AG10803 (cell line): ENCODE measurements around the gene MCTP1.
"Not testable (repeated sequence)": the region's sequence is repeated elsewhere in the genome, so short reads cannot be mapped to it uniquely, and the experiment has no call there.

ENCODE experiments used
- DNase-seq: peaks from one replicate; pipeline ENCODE4 v3.0.0; 2010; ENCODE audit warnings: low read depth
- H3K4me3 ChIP-seq: 2 replicates; pipeline ENCODE4 v1.5.1; 2011; ENCODE audit warnings: mild to moderate bottlenecking, low read length, control low read depth
- CTCF ChIP-seq: conservative IDR thresholded peaks from 2 replicates; pipeline ENCODE4 v1.5.1; 2011; ENCODE audit warnings: mild to moderate bottlenecking, low read length, control low read depth, inconsistent platforms

The MCTP1 gene

GRCh38 chr5:95018946-95019345 lies 265.9 kb downstream of the MCTP1 start:
- no peak overlapping the region for H3K4me3 ChIP-seq
- DNase-seq, result no peak
- no peak for TF ChIP-seq CTCF

GRCh38 chr5:95018511-95018910 lies 266.4 kb downstream of the MCTP1 start:
- TF ChIP-seq CTCF, result no peak
- H3K4me3 ChIP-seq, result no peak overlapping the region
- DNase-seq, result no peak

GRCh38 chr5:95009812-95010211 lies 275.1 kb downstream of the MCTP1 start:
- no peak for TF ChIP-seq CTCF
- H3K4me3 ChIP-seq, result no peak overlapping the region
- DNase-seq, result no peak

- H3K4me3 ChIP-seq, result no peak overlapping the region
- DNase-seq, result no peak
- no peak for TF ChIP-seq CTCF
Observed at GRCh38 chr5:95007921-95008597, 276.8 kb downstream of the MCTP1 start.

GRCh38 chr5:95005811-95006210 lies 279.1 kb downstream of the MCTP1 start:
- H3K4me3 ChIP-seq, result no peak overlapping the region
- DNase-seq, result no peak
- no peak for TF ChIP-seq CTCF

- DNase-seq, result no peak
- no peak for TF ChIP-seq CTCF
- H3K4me3 ChIP-seq, result no peak overlapping the region
Observed at GRCh38 chr5:94998670-94999069, 286.2 kb downstream of the MCTP1 start.

GRCh38 chr5:94994537-94994936 lies 290.4 kb downstream of the MCTP1 start:
- H3K4me3 ChIP-seq, DNase-seq: not testable (repeated sequence)

GRCh38 chr5:94993491-94993890 lies 291.4 kb downstream of the MCTP1 start:
- no peak for TF ChIP-seq CTCF
- no peak overlapping the region for H3K4me3 ChIP-seq
- no peak for DNase-seq
